GM12865 (cell line): Measurements from ENCODE around the gene LMX1B.

Experiments
- DNase-seq: peaks from one replicate; pipeline ENCODE4 v3.0.0; 2010; ENCODE audit warnings: low read depth
- H3K4me3 ChIP-seq: 2 replicates; pipeline ENCODE4 v1.5.1; 2011; ENCODE audit warnings: mild to moderate bottlenecking, low read depth, low read length, control low read depth
- CTCF ChIP-seq: IDR thresholded peaks from 2 replicates; pipeline ENCODE4 v1.5.1; 2011; ENCODE audit warnings: low read length, control low read depth, low read depth, inconsistent platforms; ENCODE audit not compliant: insufficient read depth; ENCODE audit errors: missing control alignments

LMX1B gene

GRCh38 chr9:126719618-126720031, 105.9 kb downstream of the LMX1B start:
- DNase-seq, result peak; percentile 89
- no peak for TF ChIP-seq CTCF
- H3K4me3 ChIP-seq, result no peak overlapping the region

GRCh38 chr9:126720036-126720435, 106.3 kb downstream of the LMX1B start:
- DNase-seq, result no peak
- H3K4me3 ChIP-seq, result no peak overlapping the region

GRCh38 chr9:126720661-126721563, 107.2 kb downstream of the LMX1B start:
- no peak overlapping the region for H3K4me3 ChIP-seq
- DNase-seq, result no peak
- no peak for TF ChIP-seq CTCF

More at GRCh38 chr9:126720036-126720435, 106.3 kb downstream of the LMX1B start:
- no peak for TF ChIP-seq CTCF

GRCh38 chr9:126721564-126721981, 107.8 kb downstream of the LMX1B start:
- no peak for DNase-seq
- peak overlapping the region; percentile 68; the same call in 1 of the 2 replicates for H3K4me3 ChIP-seq
- no peak for TF ChIP-seq CTCF

- H3K4me3 ChIP-seq, result peak overlapping the region; percentile 68
- DNase-seq, result peak; percentile 86
- no peak for TF ChIP-seq CTCF
These were observed 108.7 kb downstream of the LMX1B start for GRCh38 chr9:126722252-126722921.

GRCh38 chr9:126722922-126723806, 109.4 kb downstream of the LMX1B start:
- peak overlapping the region; percentile 68 for H3K4me3 ChIP-seq
- TF ChIP-seq CTCF, result no peak
- DNase-seq, result peak; percentile 84
